ENCODE data around the gene MAML3. TPM values are rescaled to one million over a fixed set of nuclear protein-coding genes. Genes with fewer than 3 reads are reported as not detected.

MAML3 gene
- total RNA-seq, 2 donors from 2014 or later, result 2.6 to 5.8 TPM

- DNase-seq (ENCODE audit: low spot score), result no peak
- H3K27ac ChIP-seq, result peak overlapping the region in 1 of 2 donors; percentile 38
- H3K4me1 ChIP-seq, result peaks cover 0 to 26% of the 10 kb centered on the region in 2 donors
- H3K9me3 ChIP-seq, result peaks cover 0 to 9% of the 10 kb centered on the region in 2 donors
- no peak overlapping the region for H3K4me3 ChIP-seq
- no peaks in the 10 kb centered on the region for H3K27me3 ChIP-seq
- no peaks in the 10 kb centered on the region for H3K36me3 ChIP-seq
- TF ChIP-seq CTCF (IDR thresholded peaks at IDR 0.05), result no peak
Observed at GRCh38 chr4:139809757-139810140, 344.2 kb downstream of the MAML3 start.

- no peak for TF ChIP-seq CTCF (IDR thresholded peaks at IDR 0.05)
- no peak for DNase-seq (ENCODE audit: low spot score)
Observed at GRCh38 chr4:139808808-139809756, 344.9 kb downstream of the MAML3 start.

GRCh38 chr4:139808381-139808807 is 345.6 kb downstream of the MAML3 start:
- H3K9me3 ChIP-seq, result peaks cover 0 to 9% of the 10 kb centered on the region in 2 donors
- no peaks in the 10 kb centered on the region for H3K27me3 ChIP-seq
- no peaks in the 10 kb centered on the region for H3K36me3 ChIP-seq
- DNase-seq (ENCODE audit: low spot score), result no peak
- no peak overlapping the region for H3K4me3 ChIP-seq
- H3K27ac ChIP-seq, result peak overlapping the region; percentile 38 to 50
- TF ChIP-seq CTCF (IDR thresholded peaks at IDR 0.05), result no peak
- peaks cover 0 to 15% of the 10 kb centered on the region in 2 donors for H3K4me1 ChIP-seq

More at GRCh38 chr4:139808808-139809756, 344.9 kb downstream of the MAML3 start:
- no peaks in the 10 kb centered on the region for H3K27me3 ChIP-seq
- no peak overlapping the region for H3K4me3 ChIP-seq
- peaks cover 0 to 19% of the 10 kb centered on the region in 2 donors for H3K4me1 ChIP-seq
- peaks cover 0 to 9% of the 10 kb centered on the region in 2 donors for H3K9me3 ChIP-seq
- H3K27ac ChIP-seq, result peak overlapping the region; percentile 38 to 50
- no peaks in the 10 kb centered on the region for H3K36me3 ChIP-seq

GRCh38 chr4:139807483-139807882 is 346.5 kb downstream of the MAML3 start:
- Histone ChIP-seq H3K27me3 (no peaks in the 10 kb centered on the region), H3K9me3 (peaks cover 0 to 9% of the 10 kb centered on the region in 2 donors), H3K36me3 (no peaks in the 10 kb centered on the region), H3K4me3 (no peak overlapping the region), H3K4me1 (peaks cover 0 to 15% of the 10 kb centered on the region in 2 donors), H3K27ac (no peak overlapping the region)
- DNase-seq (ENCODE audit: low spot score), result no peak
- TF ChIP-seq CTCF (IDR thresholded peaks at IDR 0.05), result no peak

GRCh38 chr4:139806929-139807328 is 347.1 kb downstream of the MAML3 start:
- TF ChIP-seq CTCF (IDR thresholded peaks at IDR 0.05), result no peak
- Histone ChIP-seq H3K27ac (no peak overlapping the region), H3K36me3 (no peaks in the 10 kb centered on the region), H3K4me3 (no peak overlapping the region), H3K9me3 (peaks cover 0 to 9% of the 10 kb centered on the region in 2 donors), H3K4me1 (peaks cover 0 to 15% of the 10 kb centered on the region in 2 donors), H3K27me3 (no peaks in the 10 kb centered on the region)
- no peak for DNase-seq (ENCODE audit: low spot score)
